ENCODE results near the gene TES. TPM values are rescaled to one million over a fixed set of nuclear protein-coding genes. Genes with fewer than 3 reads are reported as not detected.

The TES gene
- 98.1 and 115 TPM in 2 replicates for total RNA-seq

GRCh38 chr7:116210345-116211005 is at the start of gene TES:
Gene TES (plus strand): TSS chr7:116210539. CDS start chr7:116210708, 169 bp downstream.

Other genes with a start within 250 kb of the TES start
- gene TFEC, start 179.8 kb upstream of the TES start, total RNA-seq, result not detected in 2 replicates